ENCODE results near the gene OSCAR. TPM values are rescaled to one million over a fixed set of nuclear protein-coding genes. Genes with fewer than 3 reads are reported as not detected.

Gene OSCAR
- total and polyA plus RNA-seq, 2 of the 13 experiments (the other 11 are each of a cell fraction or from before 2014, with no cell fraction given): 1.9 TPM; not detected in 1

- TF ChIP-seq RERE (CRISPR knock-in tag; IDR thresholded peaks at IDR 0.05; ENCODE audit: low read depth): no peak
- no peak for TF ChIP-seq NFE2L2 (IDR thresholded peaks at IDR 0.05; ENCODE audit: low read length)
- no peak for TF ChIP-seq ZFP1 (CRISPR knock-in tag; IDR thresholded peaks at IDR 0.05)
- TF ChIP-seq MED8 (CRISPR knock-in tag; IDR thresholded peaks at IDR 0.05; ENCODE audit: insufficient replicate concordance): peak; percentile 48
- 0 out of 2 replicates have a peak, but pooled peaks have one; percentile 40 for TF ChIP-seq ZNF264 (CRISPR knock-in tag; IDR thresholded peaks at IDR 0.05)
- no peak for TF ChIP-seq MAFK (conservative IDR thresholded peaks at IDR 0.05 in 1 of 2, IDR thresholded peaks at IDR 0.05 in 1 of 2; ENCODE audit: low read length in 2 of 2)
- no peak for TF ChIP-seq ZBTB44 (CRISPR knock-in tag; IDR thresholded peaks at IDR 0.05)
- TF ChIP-seq MTA3 (CRISPR knock-in tag; IDR thresholded peaks at IDR 0.05): no peak
- TF ChIP-seq KLF15 (CRISPR knock-in tag; IDR thresholded peaks at IDR 0.05; ENCODE audit: borderline replicate concordance): no peak
- TF ChIP-seq ZBTB21 (CRISPR knock-in tag; IDR thresholded peaks at IDR 0.05): no peak
- TF ChIP-seq MIER3 (CRISPR knock-in tag; IDR thresholded peaks at IDR 0.05; ENCODE audit: borderline replicate concordance): peak; percentile 67; the same call in 1 of the 2 replicates
- TF ChIP-seq TSC22D2 (CRISPR knock-in tag; IDR thresholded peaks at IDR 0.05; ENCODE audit: borderline replicate concordance): peak; percentile 56; the same call in 1 of the 2 replicates
- TF ChIP-seq, protein P1, sequence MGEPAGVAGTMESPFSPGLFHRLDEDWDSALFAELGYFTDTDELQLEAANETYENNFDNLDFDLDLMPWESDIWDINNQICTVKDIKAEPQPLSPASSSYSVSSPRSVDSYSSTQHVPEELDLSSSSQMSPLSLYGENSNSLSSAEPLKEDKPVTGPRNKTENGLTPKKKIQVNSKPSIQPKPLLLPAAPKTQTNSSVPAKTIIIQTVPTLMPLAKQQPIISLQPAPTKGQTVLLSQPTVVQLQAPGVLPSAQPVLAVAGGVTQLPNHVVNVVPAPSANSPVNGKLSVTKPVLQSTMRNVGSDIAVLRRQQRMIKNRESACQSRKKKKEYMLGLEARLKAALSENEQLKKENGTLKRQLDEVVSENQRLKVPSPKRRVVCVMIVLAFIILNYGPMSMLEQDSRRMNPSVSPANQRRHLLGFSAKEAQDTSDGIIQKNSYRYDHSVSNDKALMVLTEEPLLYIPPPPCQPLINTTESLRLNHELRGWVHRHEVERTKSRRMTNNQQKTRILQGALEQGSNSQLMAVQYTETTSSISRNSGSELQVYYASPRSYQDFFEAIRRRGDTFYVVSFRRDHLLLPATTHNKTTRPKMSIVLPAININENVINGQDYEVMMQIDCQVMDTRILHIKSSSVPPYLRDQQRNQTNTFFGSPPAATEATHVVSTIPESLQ (CRISPR knock-in tag; conservative IDR thresholded peaks at IDR 0.05): no peak
- TF ChIP-seq ZMYM2 (CRISPR knock-in tag; IDR thresholded peaks at IDR 0.05): no peak
- TF ChIP-seq ZNF121 (CRISPR knock-in tag; IDR thresholded peaks at IDR 0.05): no peak
- TF ChIP-seq ZNF329 (CRISPR knock-in tag; IDR thresholded peaks at IDR 0.05; ENCODE audit: low read depth): no peak
- TF ChIP-seq HNRNPH1 (optimal IDR thresholded peaks at IDR 0.05; ENCODE audit: low read depth, low read length): no peak
- TF ChIP-seq FOSL2 (CRISPR knock-in tag; IDR thresholded peaks at IDR 0.05): no peak
- TF ChIP-seq SMAD9 (CRISPR knock-in tag; IDR thresholded peaks at IDR 0.05): no peak
- no peak; the same call in 1 of the 2 replicates for TF ChIP-seq MYPOP (CRISPR knock-in tag; IDR thresholded peaks at IDR 0.05)
These were observed 2.0 kb upstream of the OSCAR start, which contains the start of gene NDUFA3 (continued) for GRCh38 chr19:54102421-54103169.
